Cardiac muscle cell (in vitro differentiated cells and primary cell): ENCODE data around the gene RRAGB. TPM values are rescaled to one million over a fixed set of nuclear protein-coding genes. Genes with fewer than 3 reads are reported as not detected.

Experiments used
- DNase-seq, 2 donors: peaks; one replicate each; pipeline versions ENCODE4 v3.0.0 to v3.0.0-alpha.2; 2010 to 2017; ENCODE audit warnings: low read depth in 1 of 2, low spot score in 1 of 2
- H3K27ac ChIP-seq: fragments of 200-600 bp; sonication (generic); 2 replicates; pipeline ENCODE4 v1.5.1; 2016
- H3K27me3 ChIP-seq: fragments of 200-600 bp; sonication (generic); 2 replicates; pipeline ENCODE4 v1.6.0; 2016; ENCODE audit warnings: control low read depth
- H3K36me3 ChIP-seq: fragments of 200-600 bp; sonication (generic); 2 replicates; pipeline ENCODE4 v1.5.1; 2016; ENCODE audit warnings: control low read depth
- H3K4me1 ChIP-seq: fragments of 200-600 bp; sonication (generic); 2 replicates; pipeline ENCODE4 v1.8.1; 2017; ENCODE audit warnings: low read depth, mild to moderate bottlenecking, mixed run types
- H3K4me3 ChIP-seq: fragments of 200-600 bp; sonication (generic); 2 replicates; pipeline ENCODE4 v1.5.1; 2016; ENCODE audit warnings: mild to moderate bottlenecking
- H3K9me3 ChIP-seq: fragments of 200-600 bp; sonication (generic); 2 replicates; pipeline ENCODE4 v1.5.1; 2017; ENCODE audit warnings: low read depth, mild to moderate bottlenecking, control low read depth
- polyA plus RNA-seq: library from polyadenylated mRNA; unstranded; fragments of >200 nt; fragmentation: Nextera tagmentation; extraction: Ambion mirVana; gene quantifications from 2 replicates; pipeline ENCODE4 v1.2.1, GENCODE V29; 2016
- total RNA-seq: library from RNA; depleted of rRNA; stranded (reverse); fragments of >200 nt; gene quantifications from 2 replicates; pipeline ENCODE4 v1.2.3, GENCODE V29; 2016
- TF ChIP-seq, protein P1 (sequence below): IDR thresholded peaks from 2 replicates; pipeline ENCODE4 v1.5.1; 2012; ENCODE audit warnings: low read depth, mild to moderate bottlenecking, low read length

Gene RRAGB
- total and polyA plus RNA-seq, 2 experiments from 2014 or later, result 38.3 to 44.4 TPM

DNA sequence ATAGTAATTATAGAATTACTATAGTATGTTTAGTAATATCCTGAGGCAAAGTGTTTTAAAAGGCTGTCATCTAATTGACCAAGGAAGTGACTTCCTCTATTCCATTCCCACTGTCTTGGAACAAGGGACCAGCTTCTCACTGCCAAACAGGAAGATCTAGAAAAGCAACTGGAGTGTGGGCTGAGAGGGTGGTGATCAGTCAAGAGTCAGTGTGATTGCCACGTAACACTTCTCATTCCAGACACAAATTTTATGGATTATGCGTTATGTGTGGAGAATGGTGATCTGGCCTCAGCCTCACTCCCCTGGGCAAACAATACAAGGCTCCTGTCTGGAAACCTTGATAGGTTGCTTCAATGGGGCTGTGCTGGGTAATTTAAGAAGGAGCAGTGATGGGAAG lies 60.0 kb downstream of the RRAGB start:
- Histone ChIP-seq H3K27ac (no peak overlapping the region), H3K27me3 (no peaks in the 10 kb centered on the region), H3K36me3 (no peaks in the 10 kb centered on the region), H3K4me1 (no peaks in the 10 kb centered on the region), H3K9me3 (no peaks in the 10 kb centered on the region), H3K4me3 (no peak overlapping the region)
- TF ChIP-seq, protein P1, sequence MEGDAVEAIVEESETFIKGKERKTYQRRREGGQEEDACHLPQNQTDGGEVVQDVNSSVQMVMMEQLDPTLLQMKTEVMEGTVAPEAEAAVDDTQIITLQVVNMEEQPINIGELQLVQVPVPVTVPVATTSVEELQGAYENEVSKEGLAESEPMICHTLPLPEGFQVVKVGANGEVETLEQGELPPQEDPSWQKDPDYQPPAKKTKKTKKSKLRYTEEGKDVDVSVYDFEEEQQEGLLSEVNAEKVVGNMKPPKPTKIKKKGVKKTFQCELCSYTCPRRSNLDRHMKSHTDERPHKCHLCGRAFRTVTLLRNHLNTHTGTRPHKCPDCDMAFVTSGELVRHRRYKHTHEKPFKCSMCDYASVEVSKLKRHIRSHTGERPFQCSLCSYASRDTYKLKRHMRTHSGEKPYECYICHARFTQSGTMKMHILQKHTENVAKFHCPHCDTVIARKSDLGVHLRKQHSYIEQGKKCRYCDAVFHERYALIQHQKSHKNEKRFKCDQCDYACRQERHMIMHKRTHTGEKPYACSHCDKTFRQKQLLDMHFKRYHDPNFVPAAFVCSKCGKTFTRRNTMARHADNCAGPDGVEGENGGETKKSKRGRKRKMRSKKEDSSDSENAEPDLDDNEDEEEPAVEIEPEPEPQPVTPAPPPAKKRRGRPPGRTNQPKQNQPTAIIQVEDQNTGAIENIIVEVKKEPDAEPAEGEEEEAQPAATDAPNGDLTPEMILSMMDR, result no peak
- DNase-seq, result no peak

- TF ChIP-seq, protein P1, result no peak
Observed at GRCh38 chrX:55778322-55778721, 60.8 kb downstream of the RRAGB start.

DNA sequence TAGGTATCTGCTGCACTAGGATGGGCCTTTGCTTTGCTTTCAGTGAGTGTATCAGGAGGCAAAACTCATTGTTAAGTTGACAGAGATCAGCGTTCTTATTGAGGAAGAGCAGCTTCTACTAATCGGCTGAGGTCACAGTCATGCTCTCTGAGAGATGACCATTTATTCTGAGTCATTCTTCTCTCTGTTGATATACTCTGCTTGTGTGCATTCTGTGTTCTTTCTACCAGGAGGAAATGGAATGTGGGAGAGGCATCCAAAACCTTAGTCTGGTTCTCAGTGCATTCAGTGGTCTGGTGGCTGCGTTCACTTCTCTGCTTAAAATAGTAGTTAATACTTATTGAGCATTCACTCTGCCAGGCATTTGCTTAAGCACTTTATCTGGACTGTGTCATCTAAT lies 66.2 kb downstream of the RRAGB start:
- TF ChIP-seq, protein P1, result no peak
- H3K36me3 ChIP-seq, result no peaks in the 10 kb centered on the region
- no peak overlapping the region for H3K27ac ChIP-seq
- no peaks in the 10 kb centered on the region for H3K27me3 ChIP-seq
- H3K4me3 ChIP-seq, result no peak overlapping the region
- no peaks in the 10 kb centered on the region for H3K9me3 ChIP-seq
- DNase-seq, result no peak
- H3K4me1 ChIP-seq, result no peaks in the 10 kb centered on the region

More at GRCh38 chrX:55778322-55778721, 60.8 kb downstream of the RRAGB start:
- Histone ChIP-seq H3K4me1 (no peaks in the 10 kb centered on the region), H3K36me3 (no peaks in the 10 kb centered on the region), H3K9me3 (no peaks in the 10 kb centered on the region), H3K27ac (no peak overlapping the region), H3K27me3 (no peaks in the 10 kb centered on the region), H3K4me3 (no peak overlapping the region)
- DNase-seq, result no peak

DNA sequence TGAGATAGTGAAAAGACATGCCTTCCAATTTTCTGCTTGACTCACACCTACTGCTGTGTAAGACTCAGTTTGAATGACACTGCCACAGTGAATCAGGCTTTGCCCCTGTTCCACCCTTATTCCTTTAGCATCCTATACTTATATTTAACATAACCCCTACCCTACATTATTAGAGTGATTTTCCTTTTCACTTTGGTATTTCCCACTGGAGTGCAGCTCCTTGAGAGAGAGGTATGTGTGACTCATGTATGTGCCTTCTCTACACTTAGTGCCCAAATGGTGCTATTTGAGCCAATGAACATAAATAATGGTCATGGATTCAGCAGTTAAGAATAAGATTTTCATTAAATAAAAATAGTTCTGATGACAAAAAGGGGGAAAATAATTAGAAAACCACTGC lies 69.5 kb downstream of the RRAGB start:
- no peaks in the 10 kb centered on the region for H3K9me3 ChIP-seq
- no peaks in the 10 kb centered on the region for H3K36me3 ChIP-seq
- H3K4me1 ChIP-seq, result no peaks in the 10 kb centered on the region
- TF ChIP-seq, protein P1, result no peak
- H3K4me3 ChIP-seq, result no peak overlapping the region
- DNase-seq, result no peak
- no peaks in the 10 kb centered on the region for H3K27me3 ChIP-seq
- no peak overlapping the region for H3K27ac ChIP-seq

DNA sequence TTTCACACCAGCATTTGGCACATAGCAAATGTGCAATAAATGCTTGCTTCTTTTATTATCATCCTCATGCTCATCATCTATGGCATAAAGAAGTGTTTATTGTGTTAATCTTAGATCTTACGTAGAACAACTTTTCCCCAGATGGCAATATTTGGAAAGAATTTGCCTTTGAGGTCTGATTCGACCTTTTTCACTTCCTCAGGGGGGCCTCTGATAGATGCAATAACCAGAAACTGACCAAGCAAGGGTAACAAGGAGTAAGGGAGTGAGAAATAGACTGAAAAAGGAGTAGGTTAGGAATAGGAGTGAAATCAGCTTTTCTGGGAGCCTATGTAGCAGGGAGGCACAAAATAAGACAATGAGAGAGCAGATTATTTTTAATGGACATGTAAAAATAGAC lies 70.2 kb downstream of the RRAGB start:
- H3K27me3 ChIP-seq, result no peaks in the 10 kb centered on the region
- DNase-seq, result no peak
- H3K9me3 ChIP-seq, result no peaks in the 10 kb centered on the region
- no peaks in the 10 kb centered on the region for H3K36me3 ChIP-seq
- H3K27ac ChIP-seq, result no peak overlapping the region
- no peaks in the 10 kb centered on the region for H3K4me1 ChIP-seq
- no peak overlapping the region for H3K4me3 ChIP-seq
- TF ChIP-seq, protein P1, result no peak

- Histone ChIP-seq H3K4me1 (no peaks in the 10 kb centered on the region), H3K27ac (no peak overlapping the region), H3K9me3 (no peaks in the 10 kb centered on the region), H3K36me3 (no peaks in the 10 kb centered on the region), H3K27me3 (no peaks in the 10 kb centered on the region), H3K4me3 (no peak overlapping the region)
- TF ChIP-seq, protein P1, result no peak
- no peak for DNase-seq
Observed at GRCh38 chrX:55794405-55794804, 76.9 kb downstream of the RRAGB start.
